GM12878 (cell line): ENCODE measurements around the gene SHANK1. TPM values are rescaled to one million over a fixed set of nuclear protein-coding genes. Genes with fewer than 3 reads are reported as not detected.

Experiments used
- CEBPB ChIP-seq, 2 experiments: fragments of 150-350 bp in 1 of 2; IDR thresholded peaks; 2 replicates each; pipeline ENCODE4 v1.6.1; 2012 to 2014; ENCODE audit warnings: low read depth in 2 of 2, low read length in 2 of 2, borderline replicate concordance in 1 of 2, inconsistent platforms in 1 of 2
- IRF4 ChIP-seq: IDR thresholded peaks from 2 replicates; pipeline ENCODE4 v1.6.1; 2011; ENCODE audit warnings: low read depth, low read length
- REST ChIP-seq: IDR thresholded peaks from 2 replicates; pipeline ENCODE4 v1.6.1; 2012; ENCODE audit warnings: mild to moderate bottlenecking, low read depth, low read length
- SMAD1 ChIP-seq: fragments of 450-650 bp; IDR thresholded peaks from 2 replicates; pipeline ENCODE4 v1.6.1; 2018; ENCODE audit warnings: mild to moderate bottlenecking, low read depth; ENCODE audit not compliant: partially characterized antibody
- SMC3 ChIP-seq: IDR thresholded peaks from 2 replicates; pipeline ENCODE4 v1.6.1; 2011; ENCODE audit warnings: low read length, improper control_type of control experiment, borderline replicate concordance
- SP1 ChIP-seq: IDR thresholded peaks from one replicate; pipeline ENCODE4 v1.6.1; 2011; ENCODE audit warnings: low read depth, low read length
- TBL1XR1 ChIP-seq: IDR thresholded peaks from 2 replicates; pipeline ENCODE4 v1.6.1; 2012; ENCODE audit warnings: low read depth, low read length, improper control_type of control experiment
- YY1 ChIP-seq: IDR thresholded peaks from 2 replicates; pipeline ENCODE4 v1.6.1; 2011; ENCODE audit warnings: low read depth, mild to moderate bottlenecking, low read length
- ZNF217 ChIP-seq: fragments of 450-650 bp; IDR thresholded peaks from 2 replicates; pipeline ENCODE4 v1.6.1; 2017; ENCODE audit warnings: antibody characterized with exemption, mild to moderate bottlenecking
- polyA plus RNA-seq, 11 experiments: library from polyadenylated mRNA; depleted of rRNA in 4 of 11; unstranded in 6 of 11; stranded (reverse) in 5 of 11; fragments of >200 nt; fragmentation: Nextera tagmentation in 4 of 11; fragmentation: Illumina TruSeq in 1 of 11; extraction: Ambion mirVana in 4 of 11; extraction: Trizol in 1 of 11; gene quantifications; 1 replicate in 1 of 11; 2 replicates in 10 of 11; pipeline versions ENCODE4 v1.2.1 to v1.2.3, GENCODE V29; 2011 to 2016; ENCODE audit warnings: inconsistent platforms in 2 of 11, missing spikeins in 2 of 11, low read depth in 1 of 11
- total RNA-seq, 4 experiments: library from RNA; depleted of rRNA in 3 of 4; stranded (reverse); fragments of >200 nt in 3 of 4; fragmentation: Illumina TruSeq in 1 of 4; extraction: Trizol in 1 of 4; gene quantifications; 2 replicates each; pipeline versions ENCODE4 v1.2.1 to v1.2.3, GENCODE V29; 2013 to 2021
- TF ChIP-seq, protein P1 (sequence below), 3 experiments: IDR thresholded peaks in 2 of 3; conservative IDR thresholded peaks in 1 of 3; 2 replicates each; pipeline ENCODE4 v1.5.1; 2011; ENCODE audit warnings: low read depth in 3 of 3, low read length in 3 of 3, mild to moderate bottlenecking in 3 of 3, control low read depth in 2 of 3, moderate library complexity in 2 of 3, inconsistent platforms in 1 of 3, mixed read lengths in 1 of 3; ENCODE audit not compliant: control insufficient read depth in 2 of 3, insufficient read depth in 1 of 3; ENCODE audit errors: extremely low read depth in 1 of 3

SHANK1 gene
- total and polyA plus RNA-seq, 10 of the 15 experiments (the other 5 are each of a cell fraction or from before 2014, with no cell fraction given), result not detected

GRCh38 chr19:50705422-50706019, 14.1 kb downstream of the SHANK1 start (continued):
- TF ChIP-seq, protein P1, sequence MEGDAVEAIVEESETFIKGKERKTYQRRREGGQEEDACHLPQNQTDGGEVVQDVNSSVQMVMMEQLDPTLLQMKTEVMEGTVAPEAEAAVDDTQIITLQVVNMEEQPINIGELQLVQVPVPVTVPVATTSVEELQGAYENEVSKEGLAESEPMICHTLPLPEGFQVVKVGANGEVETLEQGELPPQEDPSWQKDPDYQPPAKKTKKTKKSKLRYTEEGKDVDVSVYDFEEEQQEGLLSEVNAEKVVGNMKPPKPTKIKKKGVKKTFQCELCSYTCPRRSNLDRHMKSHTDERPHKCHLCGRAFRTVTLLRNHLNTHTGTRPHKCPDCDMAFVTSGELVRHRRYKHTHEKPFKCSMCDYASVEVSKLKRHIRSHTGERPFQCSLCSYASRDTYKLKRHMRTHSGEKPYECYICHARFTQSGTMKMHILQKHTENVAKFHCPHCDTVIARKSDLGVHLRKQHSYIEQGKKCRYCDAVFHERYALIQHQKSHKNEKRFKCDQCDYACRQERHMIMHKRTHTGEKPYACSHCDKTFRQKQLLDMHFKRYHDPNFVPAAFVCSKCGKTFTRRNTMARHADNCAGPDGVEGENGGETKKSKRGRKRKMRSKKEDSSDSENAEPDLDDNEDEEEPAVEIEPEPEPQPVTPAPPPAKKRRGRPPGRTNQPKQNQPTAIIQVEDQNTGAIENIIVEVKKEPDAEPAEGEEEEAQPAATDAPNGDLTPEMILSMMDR (IDR thresholded peaks at IDR 0.05 in 2 of 3, conservative IDR thresholded peaks at IDR 0.05 in 1 of 3; ENCODE audit: control insufficient read depth in 2 of 3, extremely low read depth in 1 of 3, insufficient read depth in 1 of 3, low read depth in 3 of 3, low read length in 3 of 3), result peak; percentile 65 to 84 (median 73)
- TF ChIP-seq IRF4 (0 out of 2 replicates have a peak, but pooled peaks have one; percentile 34), SP1 (no peak), ZNF217 (no peak), SMAD1 (no peak), CEBPB (IDR thresholded peaks at IDR 0.05; ENCODE audit: borderline replicate concordance in 1 of 2, low read depth in 2 of 2, low read length in 2 of 2) (no peak), YY1 (peak; percentile 64), SMC3 (peak; percentile 80), TBL1XR1 (no peak), REST (no peak)
